GM12878 (cell line): ENCODE data around the gene TMPRSS12. TPM values are rescaled to one million over a fixed set of nuclear protein-coding genes. Genes with fewer than 3 reads are reported as not detected.

Experiments used
- ATAC-seq: fragments of 200-7000 bp; cut with Tn5 transposase; 3 replicates; pipeline ENCODE4 v1.9.1; 2020; ENCODE audit warnings: mild to moderate bottlenecking, moderate library complexity
- BruUV-seq: library from RNA; stranded (reverse); fragments of 400-500 nt; replicated peaks from 2 replicates; lab custom pipeline; 2021; lab: Mats Ljungman, UMichigan
- CTCF ChIA-PET: fragments of 300-600 bp; sonication (Branson Sonifier 250); formaldehyde crosslinking; extraction: SDS; loops from one replicate; lab custom pipeline; 2021; ENCODE audit warnings: inconsistent platforms; lab: Yijun Ruan, JAX
- POLR2A ChIA-PET: fragments of 350-600 bp; formaldehyde crosslinking; extraction: SDS; loops from one replicate; lab custom pipeline; 2021; ENCODE audit warnings: inconsistent platforms; lab: Charles Lee
- RAD21 ChIA-PET: fragments of 300-600 bp; sonication (Branson Sonifier 250); formaldehyde crosslinking; loops from one replicate; lab custom pipeline; 2023; ENCODE audit warnings: antibody characterized with exemption; ENCODE audit not compliant: unreplicated experiment; lab: Charles Lee
- SMC1A ChIA-PET: fragments of 300-600 bp; sonication (Branson Sonifier 250); formaldehyde crosslinking; loops from one replicate; lab custom pipeline; 2023; ENCODE audit not compliant: unreplicated experiment, uncharacterized antibody; lab: Charles Lee
- DNase-seq: peaks from one replicate; pipeline ENCODE4 v3.0.0-alpha.2; 2011; ENCODE audit warnings: low read depth, low spot score
- FAIRE-seq: peaks from 3 replicates; lab custom pipeline; 2011; peaks lifted over from hg19 to GRCh38; lab: Jason Lieb, UNC
- H2AFZ ChIP-seq: 2 replicates; pipeline ENCODE4 v1.6.0; 2011; ENCODE audit warnings: low read depth, low read length, control low read depth; ENCODE audit not compliant: control insufficient read depth
- H3K27ac ChIP-seq: 2 replicates; pipeline ENCODE4 v1.5.1; 2011; ENCODE audit warnings: control low read depth; ENCODE audit not compliant: control insufficient read depth, insufficient read depth
- H3K27me3 ChIP-seq, 2 experiments: replicated peaks in 1 of 2; 2 replicates each; pipeline versions ENCODE4 v1.6.0 to v1.6.1; 2011; ENCODE audit warnings: low read length in 1 of 2; ENCODE audit not compliant: control insufficient read depth in 2 of 2, insufficient read depth in 2 of 2
- H3K36me3 ChIP-seq, 2 experiments: 2 replicates each; pipeline ENCODE4 v1.5.1; 2011; ENCODE audit warnings: low read length in 1 of 2; ENCODE audit not compliant: control insufficient read depth in 2 of 2, insufficient read depth in 2 of 2
- H3K4me1 ChIP-seq: 2 replicates; pipeline ENCODE4 v1.6.1; 2011; ENCODE audit warnings: mild to moderate bottlenecking, low read length, moderate library complexity, mixed read lengths; ENCODE audit not compliant: control insufficient read depth, insufficient read depth
- H3K4me2 ChIP-seq: 2 replicates; pipeline ENCODE4 v1.6.0; 2011; ENCODE audit warnings: control low read depth; ENCODE audit not compliant: control insufficient read depth, insufficient read depth
- H3K4me3 ChIP-seq: fragments of 200-600 bp; sonication (generic); 2 replicates; pipeline ENCODE4 v1.5.1; 2016
- H3K79me2 ChIP-seq: 2 replicates; pipeline ENCODE4 v1.6.0; 2011; ENCODE audit warnings: low read length; ENCODE audit not compliant: control insufficient read depth, insufficient read depth
- H3K9ac ChIP-seq: 2 replicates; pipeline ENCODE4 v1.8.0; 2011; ENCODE audit warnings: low read length, control low read depth, mixed read lengths; ENCODE audit not compliant: control insufficient read depth, insufficient read depth
- H3K9me3 ChIP-seq: replicated peaks from 3 replicates; pipeline ENCODE4 v1.5.1; 2011; ENCODE audit warnings: mild to moderate bottlenecking, low read length; ENCODE audit not compliant: control insufficient read depth, insufficient read depth
- H4K20me1 ChIP-seq: 2 replicates; pipeline ENCODE4 v1.6.0; 2011; ENCODE audit not compliant: control insufficient read depth, insufficient read depth
- NR2C1 ChIP-seq: fragments of 450-650 bp; IDR thresholded peaks from 2 replicates; pipeline ENCODE4 v1.6.1; 2017; ENCODE audit warnings: antibody characterized with exemption, mild to moderate bottlenecking, moderate library complexity
- RAD51 ChIP-seq: fragments of 450-650 bp; IDR thresholded peaks from 2 replicates; pipeline ENCODE4 v1.6.1; 2016; ENCODE audit warnings: moderate library complexity, mild to moderate bottlenecking, inconsistent platforms
- RELA ChIP-seq: fragments of 450-650 bp; IDR thresholded peaks from 2 replicates; pipeline ENCODE4 v1.8.0; 2014; ENCODE audit warnings: borderline replicate concordance; ENCODE audit not compliant: partially characterized antibody
- SREBF1 ChIP-seq: IDR thresholded peaks from 2 replicates; pipeline ENCODE4 v1.6.1; 2012; ENCODE audit warnings: mild to moderate bottlenecking, low read length
- SRF ChIP-seq, 2 experiments: IDR thresholded peaks; 2 replicates each; pipeline ENCODE4 v1.6.1; 2011; ENCODE audit warnings: low read depth in 2 of 2, low read length in 2 of 2, mild to moderate bottlenecking in 1 of 2, moderate library complexity in 1 of 2
- ZNF207 ChIP-seq: fragments of 450-650 bp; IDR thresholded peaks from 2 replicates; pipeline ENCODE4 v1.6.1; 2014; ENCODE audit warnings: antibody characterized with exemption, mild to moderate bottlenecking, borderline replicate concordance
- WGBS: methylation state at CpG from one replicate; pipeline ENCODE4 v1.1.6; 2016; ENCODE audit warnings: low lambda C conversion rate; ENCODE audit not compliant: insufficient replicate concordance, insufficient coverage; ENCODE audit errors: missing lambda C conversion rate; 5-methylcytosine and 5-hydroxymethylcytosine counted together
- in situ Hi-C: fragments of 300-500 bp; cut with MboI; formaldehyde crosslinking; loops from 9 replicates; pipeline ENCODE4 v1.14.3; 2018; ENCODE audit warnings: mixed read lengths
- intact Hi-C: fragments of 100-400 bp; cut with micrococcal nuclease; formaldehyde crosslinking; loops from one replicate; pipeline ENCODE4 v1.14.2; 2022; ENCODE audit not compliant: unreplicated experiment
- polyA plus RNA-seq, 11 experiments: library from polyadenylated mRNA; depleted of rRNA in 4 of 11; unstranded in 6 of 11; stranded (reverse) in 5 of 11; fragments of >200 nt; fragmentation: Nextera tagmentation in 4 of 11; fragmentation: Illumina TruSeq in 1 of 11; extraction: Ambion mirVana in 4 of 11; extraction: Trizol in 1 of 11; gene quantifications; 1 replicate in 1 of 11; 2 replicates in 10 of 11; pipeline versions ENCODE4 v1.2.1 to v1.2.3, GENCODE V29; 2011 to 2016; ENCODE audit warnings: inconsistent platforms in 2 of 11, missing spikeins in 2 of 11, low read depth in 1 of 11
- total RNA-seq, 4 experiments: library from RNA; depleted of rRNA in 3 of 4; stranded (reverse); fragments of >200 nt in 3 of 4; fragmentation: Illumina TruSeq in 1 of 4; extraction: Trizol in 1 of 4; gene quantifications; 2 replicates each; pipeline versions ENCODE4 v1.2.1 to v1.2.3, GENCODE V29; 2013 to 2021

TMPRSS12 gene
- total and polyA plus RNA-seq, 10 of the 15 experiments (the other 5 are each of a cell fraction or from before 2014, with no cell fraction given): not detected

DNA sequence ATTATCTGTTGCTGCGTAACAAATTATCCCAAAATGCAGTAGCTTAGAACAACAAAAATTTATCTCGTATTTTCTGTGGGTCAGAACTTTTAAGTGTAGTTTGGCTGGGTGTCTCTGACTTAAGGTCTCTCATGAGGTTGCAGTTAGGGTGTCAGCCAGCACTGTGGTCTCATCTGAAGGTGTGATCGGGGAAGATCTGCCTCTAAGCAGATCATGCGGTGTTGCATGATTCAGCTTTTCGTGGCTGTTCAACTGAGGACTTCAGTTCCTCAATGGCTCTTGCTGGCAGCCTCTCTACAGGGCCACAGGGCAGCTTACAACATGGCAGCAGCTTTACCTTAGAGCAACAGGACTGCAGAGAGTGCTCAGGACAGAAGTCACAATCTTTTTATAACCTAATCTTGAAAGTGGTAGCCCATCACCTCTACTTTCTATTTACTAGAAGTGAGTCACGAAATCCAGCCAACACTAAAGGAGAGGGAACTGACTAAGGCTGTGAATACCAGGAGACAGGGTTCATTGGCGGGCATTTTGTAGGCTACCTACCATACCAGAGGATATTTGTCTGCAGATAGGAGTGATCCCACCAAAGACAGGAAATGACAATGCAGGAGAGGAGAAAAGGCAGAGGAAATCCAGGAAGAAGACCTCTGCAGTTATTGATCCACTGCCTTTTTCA, 1.8 kb upstream of the TMPRSS12 start:
- TF ChIP-seq RELA (no peak), NR2C1 (no peak), SRF (IDR thresholded peaks at IDR 0.05; ENCODE audit: low read depth in 2 of 2, low read length in 2 of 2) (no peak), RAD51 (no peak), ZNF207 (no peak), SREBF1 (no peak)
- SMC1A ChIA-PET: no interaction called here
- CTCF ChIA-PET: no interaction called here
- POLR2A ChIA-PET: no interaction called here
- Histone ChIP-seq H2AFZ (no peak overlapping the region), H3K36me3 (no peaks in the 10 kb centered on the region), H3K4me3 (no peak overlapping the region), H3K27ac (no peak overlapping the region), H4K20me1 (no peaks in the 10 kb centered on the region), H3K79me2 (no peaks in the 10 kb centered on the region), H3K4me2 (no peak overlapping the region), H3K4me1 (no peaks in the 10 kb centered on the region), H3K9me3 (peaks cover 2% of the 10 kb centered on the region; the same call in 1 of the 3 replicates), H3K27me3 (no peaks in the 10 kb centered on the region), H3K9ac (no peak overlapping the region)
- BruUV-seq: no TSS peak
- intact Hi-C loops (no loop called here), in situ Hi-C loops (no loop called here)
- no peak for FAIRE-seq
- WGBS: 66% methylated on average over 7 of the region's 7 CpGs
- ATAC-seq: no peak
- RAD21 ChIA-PET: no interaction called here
- no peak for DNase-seq
